Stimulated activated CD4-positive, alpha-beta T cell treated with anti-CD3 and anti-CD28 coated beads, Interleukin-2, amount 100 ng/mL, for 48 hours (primary cell): Measurements from ENCODE around the gene ODAD4.
A peak's percentile ranks its signal among the peaks of the same experiment; 100 is the strongest.

Experiments used
- DNase-seq, 2 donors: peaks; one replicate each; pipeline ENCODE4 v3.0.0-alpha.2; 2020

ODAD4 gene

DNA sequence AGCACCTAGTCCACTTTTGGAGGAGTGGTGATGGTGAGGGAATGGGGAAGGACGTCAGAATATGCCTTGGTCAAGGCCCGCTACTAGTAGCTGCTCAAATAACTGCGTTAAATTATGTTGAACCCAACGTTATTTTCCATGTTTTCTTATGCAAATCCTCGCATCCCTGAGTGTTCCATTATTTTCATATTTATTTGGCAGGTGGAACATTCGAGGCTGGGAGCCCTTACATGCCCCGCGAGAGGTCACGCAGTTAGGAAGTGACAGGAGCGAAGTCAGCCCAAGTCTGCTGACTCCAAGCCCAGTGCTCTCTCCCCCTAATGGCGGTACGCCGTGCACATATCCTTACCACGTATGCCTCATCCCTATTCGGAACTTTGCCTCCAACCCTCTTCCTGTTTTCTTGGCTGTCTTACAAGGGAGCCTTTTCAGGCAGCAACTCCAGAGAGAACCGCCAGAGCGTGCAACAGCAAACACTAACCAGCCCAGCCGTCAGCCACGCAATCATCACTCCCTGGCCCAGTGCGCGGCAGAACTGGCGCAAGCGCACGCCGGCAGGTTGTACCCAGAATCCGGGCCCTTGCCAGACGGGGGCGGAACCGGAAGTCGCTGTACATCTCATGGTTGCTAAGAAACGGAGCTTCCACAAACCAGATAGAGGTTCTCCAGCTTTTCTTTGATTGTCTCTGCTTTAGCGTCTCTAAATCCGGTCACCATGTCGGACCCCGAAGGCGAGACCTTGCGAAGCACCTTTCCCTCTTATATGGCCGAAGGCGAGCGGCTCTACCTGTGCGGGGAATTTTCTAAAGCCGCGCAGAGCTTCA, at the start of gene ODAD4:
Gene ODAD4, plus strand, starts transcription at position 609 of the 824 bp plus-strand sequence. Its CDS starts 107 bp downstream, at position 716.
- DNase-seq, result peak; percentile 92

DNA sequence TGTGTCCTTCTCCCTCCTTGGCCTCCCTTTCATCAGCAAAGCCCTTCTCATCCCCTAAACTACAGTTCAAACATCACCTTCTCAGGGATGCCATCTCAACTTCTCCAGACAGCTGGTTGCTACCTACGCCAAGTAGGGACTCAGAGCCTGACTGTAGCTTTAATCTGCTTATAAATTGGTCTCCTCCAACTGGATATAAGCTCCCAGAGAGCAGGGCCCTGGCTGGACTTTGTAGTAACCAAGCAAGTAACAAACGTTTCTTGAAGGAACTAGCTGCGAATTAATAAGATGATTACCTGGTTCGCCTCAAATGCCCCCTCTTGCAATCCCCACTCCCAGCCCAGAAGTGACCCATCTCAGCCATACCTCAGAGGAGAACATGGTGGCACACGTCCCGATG, 47.7 kb upstream of the ODAD4 start:
- no peak for DNase-seq

DNA sequence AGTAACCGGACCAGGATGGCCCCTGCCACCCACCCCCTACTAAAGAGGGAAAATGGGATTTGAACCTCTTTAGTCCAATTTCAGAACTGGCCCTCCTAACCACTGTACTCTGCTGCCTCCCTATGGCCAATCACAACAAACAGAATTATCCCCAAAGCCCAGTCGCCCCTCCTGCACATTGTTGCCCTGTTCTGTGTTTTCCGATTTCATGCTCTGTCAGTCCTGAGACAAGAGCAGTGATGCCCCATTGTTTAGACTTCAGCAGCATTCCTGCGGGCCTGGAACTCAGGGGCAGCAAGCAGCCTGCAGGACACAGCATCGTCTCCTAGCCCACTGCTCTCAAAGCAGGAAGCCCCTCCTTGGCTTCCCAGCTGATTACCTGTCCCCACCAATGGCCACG, 44.7 kb upstream of the ODAD4 start:
- DNase-seq, result no peak

GRCh38 chr17:41888332-41888965, 42.0 kb upstream of the ODAD4 start:
- no peak for DNase-seq

DNA sequence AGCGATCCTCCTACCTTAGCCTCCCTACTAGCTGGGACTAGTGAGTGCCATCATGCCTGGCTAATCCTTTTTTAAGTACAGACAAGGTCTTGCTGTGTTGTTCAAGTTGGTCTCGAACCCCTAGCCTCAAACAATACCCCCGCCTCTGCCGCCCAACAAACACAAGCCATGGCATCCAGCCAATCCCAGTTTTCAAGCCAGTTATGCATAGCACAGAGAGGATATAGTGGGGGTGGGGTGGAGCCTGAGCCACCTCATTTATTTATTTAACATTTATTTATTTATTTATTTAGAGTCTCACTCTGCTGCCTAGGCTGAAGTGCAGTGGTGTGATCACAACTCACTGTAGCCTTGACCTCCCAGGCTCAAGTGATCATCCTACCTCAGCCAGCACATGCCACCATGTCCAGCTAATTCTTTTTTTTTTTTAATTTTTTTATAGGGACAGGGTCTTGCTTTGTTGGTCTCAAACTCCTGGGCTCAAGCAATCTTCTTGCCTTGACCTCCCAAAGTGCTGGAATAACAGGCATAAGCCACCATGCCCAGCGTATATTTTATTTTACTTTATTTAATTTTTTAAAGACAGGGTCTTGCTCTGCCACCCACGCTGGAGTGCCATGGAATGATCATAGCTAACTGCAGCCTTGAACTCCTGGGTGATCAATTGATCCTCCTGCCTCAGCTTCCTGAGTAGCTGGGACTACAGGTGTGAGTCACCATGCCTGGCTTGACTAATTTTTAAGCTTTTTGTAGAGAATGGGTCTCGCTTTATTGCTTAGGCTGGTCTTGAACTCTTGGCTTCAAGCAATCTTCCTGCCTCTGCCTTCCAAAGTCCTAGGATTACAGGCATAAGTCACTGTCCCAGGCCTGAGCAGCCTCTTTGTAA, 39.0 kb upstream of the ODAD4 start:
- DNase-seq, result no peak

DNA sequence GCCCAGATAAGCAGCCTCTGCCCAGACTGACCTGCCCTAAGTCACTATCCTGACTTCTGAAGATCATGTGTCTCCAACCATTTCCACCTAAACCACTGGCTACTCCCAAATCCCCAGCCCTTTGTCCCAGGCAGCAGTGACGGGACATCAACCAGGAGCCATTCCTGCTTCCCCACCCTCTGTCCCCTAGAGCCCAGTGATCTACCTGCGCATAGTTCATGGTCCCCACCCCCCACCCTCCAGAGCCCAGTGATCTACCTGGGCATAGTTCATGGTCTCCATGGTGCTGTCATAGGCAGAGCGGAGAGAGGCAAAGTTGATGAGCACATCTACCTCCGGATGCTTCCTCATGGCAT, 38.4 kb upstream of the ODAD4 start:
- no peak for DNase-seq

DNA sequence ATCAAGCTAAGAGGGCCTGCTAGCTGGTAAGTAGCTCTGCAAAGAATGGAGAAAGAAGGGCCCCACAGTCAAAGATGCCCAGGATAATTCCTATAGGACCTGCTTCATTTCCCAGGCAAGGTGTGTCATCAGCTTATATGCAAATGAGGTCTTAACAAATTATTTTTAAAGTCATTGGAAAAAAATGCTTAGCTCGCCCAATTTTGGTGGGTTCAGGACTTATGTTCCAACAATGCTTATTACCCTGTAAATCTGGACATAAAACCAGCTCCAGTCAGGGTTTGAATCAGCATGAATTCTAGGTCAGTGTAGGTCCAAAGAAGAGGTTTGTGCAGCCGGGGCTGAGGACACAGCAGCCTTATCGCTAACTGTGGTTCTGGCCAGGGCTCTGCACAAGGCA, 37.0 kb upstream of the ODAD4 start:
- no peak for DNase-seq

- DNase-seq, result no peak
Measured at GRCh38 chr17:41894791-41895331, 35.6 kb upstream of the ODAD4 start.

DNA sequence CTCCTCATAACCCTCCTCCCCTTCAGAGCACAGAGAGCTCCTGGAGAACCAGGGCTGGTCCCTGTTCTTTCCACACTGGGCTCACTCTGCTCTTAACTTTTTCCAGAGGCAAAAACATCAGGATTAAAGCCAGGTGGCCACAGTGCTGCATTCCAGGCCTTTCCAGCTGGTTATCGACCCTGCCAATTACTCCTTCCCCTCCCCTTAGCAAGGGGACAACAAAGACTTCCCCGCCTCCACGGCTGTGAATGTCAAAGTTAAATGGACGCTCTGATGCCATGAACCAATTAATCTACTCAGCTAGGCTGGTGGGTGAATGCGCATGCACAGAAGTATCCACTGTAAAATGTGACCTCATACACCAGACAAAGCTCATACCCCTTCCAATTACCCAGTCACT, 34.8 kb upstream of the ODAD4 start:
- DNase-seq, result no peak

DNA sequence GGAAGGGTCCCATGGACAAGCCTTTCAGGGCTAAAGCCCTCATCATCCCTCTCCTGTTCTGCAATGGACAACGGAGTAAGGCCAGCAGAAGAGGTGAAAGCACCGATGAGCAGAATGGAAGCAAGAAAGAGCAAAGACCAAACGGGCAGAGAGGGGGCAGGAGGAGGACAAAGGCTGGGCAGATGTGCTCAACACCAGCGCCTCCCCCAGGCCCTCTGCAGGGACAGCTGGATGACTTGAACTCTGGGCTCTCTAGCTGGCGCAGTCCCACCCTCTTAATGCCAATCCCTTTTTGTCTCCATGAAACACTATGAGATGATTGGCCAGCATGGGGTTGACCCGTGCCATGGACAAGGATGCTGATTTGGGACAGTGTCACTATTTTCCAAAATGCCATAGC, 33.7 kb upstream of the ODAD4 start:
- DNase-seq, result no peak

DNA sequence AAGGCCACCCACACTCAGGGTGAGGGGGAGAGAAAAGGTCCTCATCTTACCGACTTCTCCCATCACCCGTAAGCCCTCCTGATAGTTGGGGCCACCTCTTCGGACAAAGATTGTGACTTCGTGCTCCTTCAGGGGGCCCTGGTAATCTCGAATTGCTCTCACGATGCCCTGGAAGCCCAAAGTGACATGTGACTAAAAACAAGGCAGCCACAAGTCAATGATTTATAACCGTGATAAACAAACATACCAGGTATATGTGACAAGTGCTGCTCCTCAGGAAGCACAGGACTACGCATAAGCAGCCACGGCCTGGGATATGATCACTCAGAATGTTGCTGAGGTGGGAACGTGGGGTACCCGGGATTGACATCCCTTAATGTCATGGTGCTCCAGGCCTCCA, 28.8 kb upstream of the ODAD4 start:
- DNase-seq, result no peak

DNA sequence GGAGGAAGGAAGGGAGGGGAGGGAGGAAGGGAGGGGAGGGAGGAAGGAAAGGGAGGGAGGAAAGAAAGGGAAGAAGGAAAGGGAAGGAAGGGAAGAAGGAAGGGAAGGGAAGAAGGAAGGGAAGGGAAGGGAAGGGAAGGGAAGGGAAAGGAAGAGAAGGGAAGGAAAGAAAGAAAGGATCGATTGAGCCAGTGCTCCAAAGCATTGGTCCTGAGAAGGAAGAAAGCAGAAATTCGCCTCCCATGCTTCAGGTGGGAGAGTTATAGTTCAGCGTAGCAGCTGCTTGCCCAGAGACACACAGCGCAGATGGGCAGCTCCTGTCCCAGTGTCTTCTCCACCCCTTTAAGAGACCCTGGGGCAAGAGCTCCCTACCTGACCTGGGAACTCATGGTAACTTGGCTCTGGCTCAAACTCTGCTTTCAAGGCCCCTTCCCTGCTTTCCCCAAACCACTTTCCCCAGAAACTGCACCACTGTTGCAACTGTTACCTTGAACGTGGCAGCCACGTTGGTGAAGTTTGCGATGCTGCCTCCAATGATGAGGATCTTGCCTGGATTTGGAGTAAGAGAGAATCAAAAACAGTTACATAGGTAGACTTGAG, 26.1 kb upstream of the ODAD4 start:
- no peak for DNase-seq

GRCh38 chr17:41905172-41905571, 25.2 kb upstream of the ODAD4 start:
- no peak for DNase-seq

DNA sequence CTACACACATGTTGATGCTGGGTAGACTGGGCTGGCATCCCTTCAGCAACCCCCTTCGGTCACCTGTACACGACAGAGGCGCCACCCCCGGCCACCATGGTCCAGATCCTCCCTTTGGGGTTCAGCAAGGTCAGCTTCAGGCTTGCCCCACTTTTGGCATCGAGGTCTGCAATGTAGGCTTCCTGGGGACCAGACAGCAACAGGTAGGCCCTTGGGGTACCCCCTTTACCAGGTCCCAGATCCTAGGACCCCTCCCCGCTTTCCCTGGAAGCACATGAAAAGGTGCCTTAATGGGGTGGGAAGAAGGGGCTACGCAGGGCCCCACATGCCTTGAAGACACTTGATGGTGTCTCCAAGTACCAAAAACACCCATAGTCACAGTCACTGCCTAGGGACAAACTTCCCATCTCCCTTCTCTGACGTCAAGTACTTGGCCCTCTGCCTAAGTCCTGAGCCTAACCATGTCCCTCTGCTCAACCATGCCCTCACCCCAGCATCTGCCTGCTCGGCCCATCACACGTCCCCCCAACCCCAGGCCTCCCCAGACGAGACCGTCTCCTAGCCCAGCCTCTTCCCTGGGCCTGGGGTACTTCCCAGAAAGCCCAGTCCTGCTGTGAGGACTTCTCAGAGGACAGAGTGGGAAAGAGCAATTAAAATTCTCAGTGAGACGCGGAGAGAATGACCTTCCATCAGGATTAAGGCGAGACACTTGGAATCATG, 23.8 kb upstream of the ODAD4 start:
- no peak for DNase-seq

DNA sequence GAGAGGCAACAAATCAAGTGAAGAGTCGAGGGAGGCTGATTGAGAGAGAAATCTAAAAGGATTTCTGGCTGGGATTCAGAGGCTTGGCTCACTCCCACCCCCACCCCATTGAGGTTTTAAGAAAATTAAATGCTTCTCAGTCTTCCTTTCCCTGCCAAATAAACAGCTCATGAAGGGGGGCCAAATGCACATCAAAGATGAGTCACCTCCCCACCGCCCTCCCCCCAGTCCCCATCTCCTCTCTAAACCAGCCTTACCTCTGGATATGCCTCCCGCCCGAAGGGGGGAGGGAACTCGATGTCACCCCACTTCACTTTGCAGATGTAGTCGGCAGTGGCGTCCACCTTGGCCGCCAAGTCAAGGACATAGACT, 23.2 kb upstream of the ODAD4 start:
- DNase-seq, result no peak

DNA sequence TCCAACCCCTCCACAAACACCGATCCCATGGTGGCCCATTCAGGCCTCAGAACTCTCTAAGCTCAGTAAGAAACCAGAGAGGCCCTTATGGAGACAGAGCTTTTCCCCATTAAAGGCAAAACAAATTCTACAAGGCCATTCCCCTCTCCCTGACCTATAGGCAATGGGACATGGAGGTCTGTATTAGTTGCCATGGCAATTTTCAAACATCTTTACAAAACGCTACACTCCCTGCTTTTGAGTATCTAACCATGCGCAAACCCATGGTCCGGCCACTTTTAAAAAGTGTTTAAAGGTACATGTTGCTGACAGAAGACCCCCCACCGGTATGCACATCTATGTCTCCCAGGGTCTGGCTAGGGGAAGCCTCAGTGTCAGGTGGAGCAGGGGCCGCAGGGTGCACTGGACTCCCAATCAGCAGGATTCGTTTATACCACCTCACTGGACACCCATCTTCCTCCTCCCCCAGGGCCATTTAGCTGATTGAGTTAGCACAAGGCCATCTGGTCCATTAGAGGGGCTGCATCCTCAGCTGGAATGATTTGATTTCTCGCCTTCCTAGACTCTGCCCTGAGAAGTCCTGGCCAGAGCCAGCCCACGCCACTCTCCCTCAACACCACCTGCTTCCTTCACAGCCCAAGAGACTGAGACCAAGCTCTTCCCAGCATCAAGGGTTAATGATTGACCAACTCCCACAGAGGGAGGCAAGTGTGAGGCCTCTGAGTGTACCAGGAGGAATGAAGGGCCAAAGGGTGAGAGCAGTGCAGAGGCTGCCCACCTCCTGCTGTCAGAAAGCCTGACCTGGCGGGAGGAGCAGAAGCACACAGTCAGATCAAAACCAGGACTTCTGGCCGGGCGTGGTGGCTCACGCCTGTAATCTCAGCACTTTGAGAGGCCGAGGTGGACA, 22.5 kb upstream of the ODAD4 start:
- no peak for DNase-seq

GRCh38 chr17:41909088-41909487, 21.3 kb upstream of the ODAD4 start:
- no peak for DNase-seq

DNA sequence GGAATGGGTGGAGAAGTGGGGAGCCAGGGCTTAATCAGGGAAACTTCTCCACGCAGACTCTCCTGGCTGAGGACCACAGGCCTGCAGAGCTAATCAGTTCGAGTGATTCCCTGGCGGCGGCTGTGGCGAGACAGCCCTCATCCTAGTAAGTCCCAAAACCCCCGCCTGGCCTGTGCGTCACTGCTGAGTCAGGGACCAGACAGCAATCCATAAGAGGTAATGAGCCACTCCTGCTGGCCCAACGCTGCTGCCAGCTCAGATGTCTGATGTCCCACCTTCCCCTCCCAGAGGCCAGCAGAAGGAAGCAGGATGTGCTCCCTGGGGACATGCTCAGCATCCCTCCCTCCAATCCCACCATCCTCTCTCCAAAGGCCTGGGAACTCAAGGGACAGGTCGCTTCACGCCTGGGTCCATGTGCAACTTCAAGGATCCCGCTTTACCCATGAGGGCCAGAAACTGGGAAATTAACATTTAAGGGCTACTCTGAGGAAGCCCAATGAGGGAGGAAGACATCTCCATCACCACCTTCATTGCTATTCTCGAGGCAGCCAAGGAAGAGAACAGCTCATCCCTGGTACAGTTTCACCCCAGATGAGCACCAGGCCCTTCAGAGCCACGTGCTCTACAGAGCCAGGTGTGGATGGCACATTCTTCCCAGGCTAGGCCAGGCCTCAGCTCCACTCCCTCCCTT, 19.6 kb upstream of the ODAD4 start:
- no peak for DNase-seq

DNA sequence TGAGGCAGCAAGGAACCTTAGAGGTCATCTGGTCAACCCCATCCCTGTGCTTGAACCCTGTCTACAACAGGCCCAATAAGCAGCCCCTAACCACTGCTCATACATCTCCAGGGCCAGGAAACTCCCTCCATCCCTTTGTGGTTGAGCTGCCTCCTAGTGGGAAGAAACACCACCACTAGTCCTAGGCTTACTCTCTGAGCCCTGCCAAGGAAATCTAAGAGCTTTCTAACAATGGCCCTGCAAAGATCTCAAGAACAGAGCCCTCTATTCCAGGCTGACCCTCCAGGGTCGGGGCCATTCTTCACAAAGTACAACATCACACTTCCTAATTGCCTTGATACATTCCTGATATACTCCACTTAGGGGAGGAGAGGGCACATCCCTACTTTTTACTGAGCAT, 17.5 kb upstream of the ODAD4 start:
- no peak for DNase-seq

- no peak for DNase-seq
Measured at GRCh38 chr17:41913798-41914197, 16.6 kb upstream of the ODAD4 start.

DNA sequence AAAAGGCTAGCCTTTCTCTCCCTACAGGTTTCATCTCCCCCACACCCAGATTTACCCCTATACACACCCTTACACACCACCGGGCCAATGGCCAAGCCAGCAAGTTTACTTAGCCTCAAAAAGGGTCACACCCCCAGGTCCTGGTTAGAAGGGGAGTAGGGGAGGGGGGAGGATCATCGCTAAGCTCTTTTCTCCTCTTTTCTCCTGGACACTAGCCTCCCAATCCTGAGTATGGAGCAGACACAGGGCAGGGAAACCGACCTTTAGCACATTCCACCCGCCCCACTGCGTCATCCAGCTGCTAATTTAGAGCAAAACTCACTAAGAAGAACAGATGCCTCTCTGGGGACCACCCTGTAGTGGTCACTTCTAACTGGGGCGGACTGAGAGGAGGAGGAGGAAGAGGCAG, 16.1 kb upstream of the ODAD4 start:
- DNase-seq, result no peak
